CD1c-positive myeloid dendritic cell (primary cell): ENCODE data around the gene MED16.

Experiments
- DNase-seq: peaks from one replicate; pipeline ENCODE4 v3.0.0-alpha.2; 2016; ENCODE audit errors: extremely low spot score

MED16 gene, protein sequence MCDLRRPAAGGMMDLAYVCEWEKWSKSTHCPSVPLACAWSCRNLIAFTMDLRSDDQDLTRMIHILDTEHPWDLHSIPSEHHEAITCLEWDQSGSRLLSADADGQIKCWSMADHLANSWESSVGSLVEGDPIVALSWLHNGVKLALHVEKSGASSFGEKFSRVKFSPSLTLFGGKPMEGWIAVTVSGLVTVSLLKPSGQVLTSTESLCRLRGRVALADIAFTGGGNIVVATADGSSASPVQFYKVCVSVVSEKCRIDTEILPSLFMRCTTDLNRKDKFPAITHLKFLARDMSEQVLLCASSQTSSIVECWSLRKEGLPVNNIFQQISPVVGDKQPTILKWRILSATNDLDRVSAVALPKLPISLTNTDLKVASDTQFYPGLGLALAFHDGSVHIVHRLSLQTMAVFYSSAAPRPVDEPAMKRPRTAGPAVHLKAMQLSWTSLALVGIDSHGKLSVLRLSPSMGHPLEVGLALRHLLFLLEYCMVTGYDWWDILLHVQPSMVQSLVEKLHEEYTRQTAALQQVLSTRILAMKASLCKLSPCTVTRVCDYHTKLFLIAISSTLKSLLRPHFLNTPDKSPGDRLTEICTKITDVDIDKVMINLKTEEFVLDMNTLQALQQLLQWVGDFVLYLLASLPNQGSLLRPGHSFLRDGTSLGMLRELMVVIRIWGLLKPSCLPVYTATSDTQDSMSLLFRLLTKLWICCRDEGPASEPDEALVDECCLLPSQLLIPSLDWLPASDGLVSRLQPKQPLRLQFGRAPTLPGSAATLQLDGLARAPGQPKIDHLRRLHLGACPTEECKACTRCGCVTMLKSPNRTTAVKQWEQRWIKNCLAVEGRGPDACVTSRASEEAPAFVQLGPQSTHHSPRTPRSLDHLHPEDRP

DNA sequence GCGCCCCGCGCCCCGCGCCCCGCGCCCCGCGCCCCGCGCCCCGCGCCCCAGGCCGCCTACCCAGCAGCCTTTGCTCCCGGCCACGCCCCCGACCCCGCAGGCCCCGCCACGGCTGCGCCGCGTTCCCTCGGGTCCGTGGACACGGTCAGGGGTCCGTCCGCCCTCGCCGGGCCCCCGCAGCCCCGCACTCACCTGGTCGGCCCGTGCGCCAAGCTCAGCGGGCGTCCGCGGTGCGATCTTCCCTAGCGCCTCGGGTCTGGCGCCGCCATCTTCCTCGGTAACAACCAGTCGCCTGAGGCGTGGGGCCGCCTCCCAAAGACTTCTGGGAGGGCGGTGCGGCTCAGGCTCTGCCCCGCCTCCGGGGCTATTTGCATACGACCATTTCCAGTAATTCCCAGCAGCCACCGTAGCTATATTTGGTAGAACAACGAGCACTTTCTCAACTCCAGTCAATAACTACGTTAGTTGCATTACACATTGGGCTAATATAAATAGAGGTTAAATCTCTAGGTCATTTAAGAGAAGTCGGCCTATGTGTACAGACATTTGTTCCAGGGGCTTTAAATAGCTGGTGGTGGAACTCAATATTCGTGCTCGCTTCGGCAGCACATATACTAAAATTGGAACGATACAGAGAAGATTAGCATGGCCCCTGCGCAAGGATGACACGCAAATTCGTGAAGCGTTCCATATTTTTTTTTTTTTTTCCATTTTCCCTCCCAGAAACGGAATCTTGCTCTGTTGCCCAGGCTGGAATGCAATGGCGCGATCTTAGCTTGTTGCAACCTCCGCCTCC lies at the start of gene MED16, which contains the start of gene RNU6-9:
TSS of gene MED16 (minus strand) at position 294 of the 796 bp plus-strand sequence. CDS start 2,056 bp downstream, outside the sequence.
TSS of gene RNU6-9 (plus strand) at position 591 of the 796 bp plus-strand sequence.
- DNase-seq: peak; percentile 97

DNA sequence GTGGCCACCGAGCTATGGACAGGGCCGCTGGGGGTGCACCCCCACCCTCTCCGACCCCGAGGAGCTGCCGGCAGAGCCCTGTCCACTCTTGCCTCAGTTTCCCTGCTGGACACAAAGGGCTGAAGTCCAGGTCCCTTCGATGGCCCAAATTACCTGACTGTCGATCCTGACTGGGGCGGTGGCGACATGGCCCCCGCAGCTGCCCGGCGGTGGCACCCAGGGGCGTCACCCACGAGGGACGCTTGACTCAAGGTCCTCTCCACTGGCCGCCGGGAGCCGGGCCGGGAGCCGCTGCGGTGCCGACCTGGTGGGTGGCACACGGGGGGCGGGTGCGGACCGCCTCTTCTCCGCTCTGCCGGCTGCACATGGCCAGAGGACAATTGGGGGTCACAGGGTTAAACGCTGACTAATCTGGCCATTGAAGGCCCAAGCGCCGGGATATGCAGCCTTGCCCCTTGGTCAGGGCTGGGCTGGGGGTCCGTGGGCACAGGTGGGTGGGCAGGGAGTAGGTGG lies 49.2 kb upstream of the MED16 start:
- DNase-seq: no peak

DNA sequence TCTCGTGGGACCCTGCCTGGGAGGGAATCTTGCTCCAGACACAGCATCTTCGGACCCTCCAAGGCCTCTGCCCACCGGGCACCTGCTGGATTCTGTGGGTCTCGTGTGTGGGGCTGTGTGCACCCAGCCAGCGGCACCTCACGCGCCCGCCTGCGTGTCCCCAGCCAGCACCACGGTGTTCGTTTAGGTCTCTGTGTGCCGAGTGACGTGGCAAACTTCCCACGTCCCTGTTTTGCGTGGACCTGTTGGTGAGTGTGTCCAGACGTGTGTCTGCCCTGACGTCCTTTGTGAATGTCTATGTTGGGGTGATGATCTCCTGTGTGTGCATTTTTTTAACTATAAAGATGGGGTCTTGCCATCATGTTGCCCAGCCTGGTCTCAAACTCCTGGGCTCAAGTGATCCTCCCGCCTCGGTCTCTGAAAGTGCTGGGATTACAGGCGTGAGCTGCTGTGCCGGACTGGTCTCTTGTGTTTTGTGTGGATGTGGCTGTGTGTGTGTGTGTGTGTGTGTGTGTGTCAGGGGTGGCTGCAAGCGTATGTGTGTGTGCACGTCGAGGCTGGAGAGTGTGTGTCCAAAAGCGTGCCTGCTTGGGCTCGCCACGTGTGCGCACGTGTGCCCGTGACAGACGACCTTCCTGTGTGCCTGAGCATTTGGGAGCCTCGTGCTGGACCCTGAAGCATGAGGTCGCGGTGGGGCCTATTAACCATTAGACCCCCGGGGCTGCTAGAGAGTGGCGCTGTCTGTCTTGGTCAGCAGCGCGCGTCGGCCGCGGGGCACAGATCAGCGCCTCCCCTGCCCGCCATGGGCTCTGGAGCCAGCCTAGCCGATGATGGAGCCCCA lies 48.5 kb upstream of the MED16 start:
- DNase-seq: peak; percentile 11

DNA sequence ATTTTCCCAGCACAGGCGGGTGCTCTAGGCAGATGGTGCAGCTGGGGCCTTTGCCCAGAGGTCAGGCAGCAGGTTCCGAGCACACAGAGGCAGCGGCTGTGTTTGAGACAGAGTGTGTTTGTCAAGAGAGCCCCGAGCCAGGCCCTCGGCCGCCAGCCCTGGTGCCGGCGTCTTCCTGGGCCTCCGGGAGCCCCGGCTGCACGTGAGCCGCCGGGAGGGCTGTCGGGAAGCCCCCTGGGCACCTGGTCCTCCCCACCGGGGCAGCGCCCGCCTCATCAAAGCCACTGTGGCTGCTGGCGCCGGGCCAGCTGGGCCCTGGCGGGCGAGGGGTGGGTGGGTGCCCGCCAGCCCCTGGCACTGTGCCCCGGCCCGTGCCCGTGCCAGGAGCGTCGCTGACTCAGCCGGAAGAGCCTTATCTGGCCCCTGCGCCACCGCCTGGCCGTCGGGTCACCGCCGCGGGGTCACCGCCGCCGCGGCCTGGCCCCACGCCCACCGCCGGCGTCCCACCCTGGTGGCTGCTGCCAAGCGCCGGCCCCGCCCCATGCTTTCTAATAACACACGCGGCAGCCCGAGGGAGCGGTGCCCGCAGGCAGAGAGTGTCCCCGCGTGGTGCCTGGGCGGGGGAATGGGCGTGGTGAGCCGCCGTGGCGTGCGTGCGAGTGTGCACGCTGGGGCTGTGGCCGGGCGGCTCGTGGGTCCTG lies 47.8 kb upstream of the MED16 start:
- DNase-seq: peak; percentile 92

DNA sequence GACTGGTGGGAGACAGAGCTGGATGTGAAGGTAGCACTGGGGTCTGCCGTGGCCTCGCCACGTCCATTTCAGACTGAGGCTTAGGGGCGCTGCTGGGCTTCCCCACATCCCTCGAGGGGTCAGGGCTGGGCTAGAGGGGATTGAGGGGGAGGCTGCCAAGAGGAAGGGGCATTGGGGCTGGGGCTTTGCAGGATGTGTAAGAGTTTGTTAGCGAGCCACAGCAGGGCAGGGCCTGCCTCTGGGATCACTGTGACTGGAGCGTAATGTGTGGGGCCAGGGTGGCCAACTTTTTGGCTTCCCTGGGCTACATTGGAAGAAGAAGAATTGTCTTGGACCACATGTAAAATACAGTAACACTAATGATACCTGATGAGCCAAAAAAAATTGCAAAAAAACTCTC lies 46.9 kb upstream of the MED16 start:
- no peak for DNase-seq

DNA sequence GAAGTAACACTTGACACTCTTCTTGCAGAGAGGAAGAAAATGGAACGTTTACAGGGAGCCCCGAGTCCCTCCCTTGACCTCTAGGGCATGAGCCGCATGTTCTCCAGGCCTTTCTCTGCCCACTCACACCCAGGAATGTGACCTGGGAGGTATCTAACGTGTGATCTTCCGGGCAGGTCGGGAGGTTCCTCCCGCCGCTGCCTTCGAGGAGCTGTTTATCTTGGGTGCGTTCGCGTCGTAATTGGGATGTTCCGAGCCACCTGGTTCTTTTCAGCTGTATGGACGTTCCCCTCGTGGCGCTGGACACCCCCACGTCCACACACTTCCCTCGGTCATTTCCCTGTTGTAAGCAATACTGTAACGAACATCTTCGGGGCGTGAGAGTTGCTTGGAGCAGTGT lies 46.5 kb upstream of the MED16 start:
- DNase-seq: peak; percentile 5

DNA sequence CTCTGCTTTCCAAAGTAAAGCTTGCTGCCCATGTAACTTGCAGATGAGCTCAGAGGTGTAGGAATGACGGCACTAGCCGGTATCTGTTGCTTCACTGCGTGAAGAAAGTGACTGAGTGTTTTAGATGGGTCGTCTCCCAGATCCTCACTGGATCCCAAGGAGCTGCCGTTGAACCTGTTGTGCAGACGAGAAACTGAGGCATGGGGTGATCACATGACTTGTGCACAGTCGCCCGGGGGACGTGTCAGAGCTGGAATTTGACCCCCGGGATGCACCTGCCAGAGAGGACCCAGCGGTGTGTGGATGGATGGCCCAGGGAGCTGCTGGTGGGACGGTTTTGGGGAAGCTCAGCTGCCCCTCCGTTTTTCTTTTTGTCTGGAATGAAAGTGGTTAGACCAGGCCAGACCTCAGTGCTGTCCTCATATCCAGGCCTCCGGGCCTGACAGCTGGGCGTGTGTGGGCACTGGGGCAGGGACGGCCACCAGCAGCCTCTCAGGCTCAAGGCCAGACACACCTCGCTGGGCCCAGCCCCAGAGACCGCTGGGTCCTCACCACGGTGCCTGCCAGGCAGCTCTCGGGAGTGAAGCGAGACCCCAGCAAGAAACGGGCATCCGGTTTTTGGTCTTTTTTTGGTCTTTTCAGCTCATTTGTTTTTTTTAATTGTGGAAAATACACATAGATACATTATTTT lies 45.4 kb upstream of the MED16 start:
- DNase-seq: peak; percentile 2

DNA sequence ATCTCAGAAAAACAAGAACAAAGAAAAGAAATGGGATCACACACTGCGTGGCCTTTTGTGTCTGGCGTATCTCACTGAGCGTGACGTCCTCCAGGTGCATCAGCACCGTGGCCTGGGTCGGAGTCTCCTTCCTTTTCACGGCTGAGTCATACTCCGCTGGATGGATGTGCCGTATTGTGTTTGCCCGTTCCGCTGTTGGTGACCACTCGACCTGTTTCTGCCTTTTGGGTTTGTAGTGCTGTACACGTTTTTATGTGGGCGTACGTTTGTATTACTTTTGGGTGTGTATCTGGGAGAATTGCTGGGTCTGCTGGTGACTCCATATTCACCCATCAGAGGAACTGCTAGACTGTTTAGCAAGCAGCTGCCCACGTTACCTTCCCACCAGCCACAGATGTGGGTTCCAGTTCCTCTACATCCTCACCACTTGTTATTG lies 44.3 kb upstream of the MED16 start:
- DNase-seq: peak; percentile 97

DNA sequence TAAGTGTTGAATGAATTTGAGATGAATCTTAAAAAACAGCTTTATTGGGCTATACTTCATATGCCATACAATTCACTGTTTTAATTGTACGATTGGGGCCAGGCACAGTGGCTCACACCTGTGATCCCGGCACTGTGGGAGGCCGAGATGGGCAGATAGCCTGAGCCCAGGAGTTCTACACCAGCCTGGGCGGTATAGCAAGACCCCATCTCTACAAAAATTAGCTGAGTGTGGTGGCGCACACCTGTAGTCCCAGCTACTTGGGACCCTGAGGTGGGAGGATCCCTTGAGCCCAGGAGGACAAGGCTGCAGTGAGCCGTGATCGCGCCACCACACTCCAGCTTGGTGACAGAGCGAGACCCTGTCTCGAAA lies 43.2 kb upstream of the MED16 start:
- DNase-seq: no peak

DNA sequence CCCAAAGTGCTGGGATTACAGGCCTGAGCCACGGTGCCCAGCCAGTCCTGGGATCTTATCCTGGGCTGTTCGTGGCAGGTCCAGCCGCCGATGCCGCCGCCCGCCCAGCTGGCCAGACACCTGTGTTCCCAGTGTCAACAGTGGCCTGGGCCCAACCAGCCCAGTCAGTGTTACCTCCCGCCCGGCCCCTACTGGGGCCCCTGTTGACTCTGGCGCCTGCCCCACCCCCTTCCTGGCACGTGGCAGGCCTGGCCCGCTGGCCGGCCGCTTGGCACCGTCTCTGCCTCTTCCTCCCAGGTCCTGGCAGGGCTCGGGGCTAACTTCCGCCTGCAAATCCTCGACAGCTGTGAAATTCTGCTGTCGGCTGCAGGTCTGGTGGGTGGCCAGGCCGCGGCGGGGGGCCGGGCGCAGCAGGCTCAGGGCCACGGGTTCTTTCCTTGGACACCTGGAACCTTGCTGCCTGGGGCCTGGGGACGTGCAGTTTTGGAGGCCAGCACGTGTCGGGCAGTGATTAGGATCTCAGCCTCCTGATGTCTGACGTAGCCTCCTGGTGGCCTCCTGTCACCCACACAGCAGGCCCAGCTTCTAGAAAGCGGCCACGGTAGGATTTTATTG lies 42.0 kb upstream of the MED16 start:
- DNase-seq: peak; percentile 78

DNA sequence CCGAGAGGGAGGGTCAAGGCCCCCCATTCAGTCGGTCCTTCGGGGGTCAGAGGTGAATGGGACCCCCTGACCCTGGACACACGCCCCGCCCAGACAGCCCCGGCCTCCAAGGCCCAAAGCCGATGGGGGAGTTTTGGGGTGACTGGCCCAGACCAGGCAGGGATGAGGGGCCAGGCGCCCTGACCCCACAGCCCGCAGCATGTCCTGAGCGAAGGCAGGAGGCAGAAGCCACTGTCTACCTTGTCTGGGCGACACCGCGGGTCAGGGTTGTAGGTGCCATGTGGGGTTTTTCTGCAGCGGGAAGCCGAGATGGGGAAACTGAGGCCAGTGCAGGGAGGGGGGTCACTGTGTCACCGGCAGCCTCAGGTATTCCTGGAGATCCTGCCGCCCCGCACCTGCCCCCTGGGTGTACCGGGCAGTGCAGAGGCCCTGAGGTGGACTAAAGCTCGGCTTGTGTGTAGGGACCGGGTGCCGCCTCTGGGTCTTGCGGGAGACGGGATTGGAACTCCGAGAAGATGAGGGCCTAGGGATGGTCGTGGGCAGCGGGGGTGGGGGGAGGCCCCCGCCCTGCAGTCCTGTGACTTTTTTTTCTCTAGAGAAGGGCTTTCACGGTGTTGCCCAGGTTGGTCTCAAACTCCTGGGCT lies 41.3 kb upstream of the MED16 start:
- DNase-seq: no peak

DNA sequence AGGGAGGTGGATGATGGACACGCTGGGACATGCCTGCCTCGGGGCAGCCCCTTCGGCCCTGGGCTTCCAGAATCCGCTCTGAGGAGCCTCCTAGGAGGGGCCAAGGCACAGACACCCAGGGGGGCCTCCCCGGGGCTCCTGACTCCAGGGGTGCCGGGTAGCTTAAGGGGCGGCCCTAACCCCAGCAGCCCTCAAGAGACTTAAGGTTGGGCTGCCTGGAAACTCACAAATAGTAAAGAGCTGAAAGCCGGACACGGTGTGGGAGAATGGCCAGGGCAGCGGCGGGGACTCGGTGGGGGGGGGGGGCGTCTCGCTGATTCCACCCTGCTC lies 40.5 kb upstream of the MED16 start:
- DNase-seq: no peak

DNA sequence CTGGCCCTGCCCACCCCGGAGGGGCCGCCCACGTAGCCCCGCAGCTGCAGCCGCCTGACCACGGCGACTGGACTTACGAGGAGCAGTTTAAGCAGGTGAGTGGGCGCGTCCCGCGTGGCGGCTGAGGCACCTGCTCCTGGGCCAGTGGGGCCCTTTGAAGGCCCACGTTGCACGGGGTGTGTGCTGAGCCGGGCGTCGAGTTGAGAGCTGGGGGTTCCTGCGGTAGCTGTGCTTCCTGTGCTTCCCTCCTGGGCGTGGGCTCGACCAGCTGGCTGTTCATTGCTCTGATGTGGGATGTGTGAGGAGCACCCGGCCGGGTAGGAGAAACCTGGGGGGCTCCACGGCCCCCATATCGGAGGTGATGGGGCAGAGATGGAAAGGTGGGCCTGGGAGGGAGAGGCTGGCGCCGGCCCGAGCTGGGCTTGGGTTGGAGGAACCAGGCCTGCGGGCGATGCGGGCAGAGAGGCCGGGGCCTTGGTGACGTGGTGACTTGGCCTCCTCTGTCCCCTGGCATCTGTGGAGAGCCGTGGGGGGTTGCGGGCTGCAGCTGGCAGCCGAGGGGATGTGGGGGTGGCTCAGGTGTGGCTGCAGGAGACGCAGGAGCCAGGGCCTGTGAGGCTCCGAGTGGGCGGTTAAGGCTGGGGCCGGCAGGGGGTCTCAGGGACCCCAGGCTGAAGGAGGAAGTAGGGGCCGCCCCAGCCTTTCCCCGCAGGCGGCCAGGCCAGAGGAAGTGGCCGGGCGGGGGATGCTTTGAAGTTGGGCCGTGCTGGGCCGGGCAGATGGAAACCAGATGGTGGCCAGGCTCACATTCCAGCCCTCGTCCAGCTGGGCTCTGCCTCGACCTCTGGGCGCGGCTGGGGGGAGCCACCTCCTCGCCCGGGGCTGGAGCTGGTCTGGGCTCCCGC lies 39.9 kb upstream of the MED16 start:
- peak; percentile 72 for DNase-seq

DNA sequence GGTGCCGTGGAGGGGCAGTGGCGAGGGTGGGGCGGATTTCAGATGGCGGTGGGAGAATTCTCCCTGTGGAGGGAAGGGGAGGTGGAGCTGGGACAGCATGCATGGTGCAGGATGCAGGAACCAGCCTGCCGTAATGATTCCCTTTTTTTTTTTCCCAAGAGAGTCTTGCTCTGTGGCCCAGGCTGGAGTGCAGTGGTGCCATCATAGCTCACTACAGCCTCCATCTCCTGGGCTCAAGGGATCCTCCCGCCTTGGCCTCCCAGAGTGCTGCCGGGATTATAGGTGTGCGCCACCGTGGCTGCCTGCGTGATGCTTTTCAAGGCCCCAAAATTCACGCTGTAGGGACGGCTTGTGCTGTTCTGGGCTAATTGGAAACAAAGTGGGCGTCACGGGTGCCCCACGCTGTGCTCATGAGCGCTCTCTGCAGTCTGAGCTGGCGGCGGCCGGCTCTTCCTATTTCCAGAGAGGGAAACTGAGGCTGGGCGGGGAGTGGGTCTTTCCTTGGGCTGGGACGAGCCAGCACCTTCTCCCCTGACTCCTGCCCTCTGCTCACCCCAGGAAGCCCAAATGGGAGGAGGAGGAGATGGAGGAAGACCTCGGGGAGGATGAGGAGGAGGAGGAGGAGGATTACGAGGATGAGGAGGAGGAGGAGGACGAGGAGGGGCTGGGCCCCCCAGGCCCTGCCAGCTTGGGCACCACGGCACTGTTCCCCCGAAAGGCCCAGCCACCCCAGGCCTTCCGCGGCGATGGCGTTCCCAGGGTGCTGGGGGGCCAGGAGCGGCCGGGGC lies 39.1 kb upstream of the MED16 start:
- no peak for DNase-seq

DNA sequence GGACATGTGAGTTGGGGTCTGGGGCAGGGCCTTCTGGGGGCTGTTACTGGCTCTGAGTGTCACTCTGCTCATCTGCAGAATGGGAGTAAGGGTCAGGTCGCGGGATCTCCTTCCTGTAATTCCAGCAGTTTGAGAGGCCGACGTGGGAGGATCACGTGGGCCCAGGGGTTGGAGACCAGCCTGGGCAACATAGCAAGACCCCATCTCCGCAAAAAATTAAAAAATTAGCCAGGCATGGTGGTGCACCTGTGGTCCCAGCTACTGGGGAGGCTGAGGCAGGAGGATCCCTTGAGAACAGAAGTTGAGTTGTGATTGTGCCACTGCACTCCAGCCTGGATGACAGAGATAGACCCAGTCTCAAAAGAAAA lies 36.9 kb upstream of the MED16 start:
- no peak for DNase-seq

DNA sequence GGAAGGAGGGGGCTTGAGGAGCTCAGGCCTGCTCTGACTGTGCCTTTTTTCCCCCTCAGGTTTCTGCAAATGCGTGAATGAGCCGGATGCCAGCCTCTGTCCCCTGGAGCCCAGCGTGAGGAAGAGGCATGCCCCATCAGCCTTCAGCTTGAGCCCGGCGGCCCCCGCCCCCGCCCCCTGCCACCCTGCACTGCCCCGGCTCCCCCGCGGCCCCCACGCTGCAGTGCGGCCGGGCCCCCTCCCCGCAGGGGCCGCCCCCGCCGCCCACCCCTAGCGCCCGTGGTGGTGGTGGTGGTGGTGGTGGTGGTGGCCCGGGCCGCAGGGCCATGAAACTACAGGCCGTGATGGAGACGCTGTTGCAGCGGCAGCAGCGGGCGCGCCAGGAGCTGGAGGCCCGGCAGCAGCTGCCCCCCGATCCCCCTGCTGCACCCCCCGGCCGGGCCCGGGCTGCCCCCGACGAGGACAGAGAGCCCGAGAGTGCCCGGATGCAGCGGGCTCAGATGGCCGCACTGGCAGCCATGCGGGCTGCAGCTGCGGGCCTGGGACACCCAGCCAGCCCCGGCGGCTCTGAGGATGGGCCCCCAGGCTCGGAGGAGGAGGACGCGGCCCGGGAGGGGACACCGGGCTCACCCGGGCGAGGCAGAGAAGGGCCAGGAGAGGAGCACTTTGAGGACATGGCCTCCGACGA lies 36.4 kb upstream of the MED16 start:
- no peak for DNase-seq
